DLD1 (cell line): ENCODE data around the gene ZNF77.
"Not testable (repeated sequence)": the region's sequence is repeated elsewhere in the genome, so short reads cannot be mapped to it uniquely, and the experiment has no call there.

Source experiments
- in situ Hi-C: cut with HindIII; loops from 2 replicates; pipeline ENCODE4 v1.10.0; 2017; ENCODE audit warnings: low sequenced_read_pairs

The ZNF77 gene

GRCh38 chr19:2944775-2945574 lies at the start of gene ZNF77:
TSS of gene ZNF77 (minus strand) at chr19:2944971. CDS start at chr19:2944840, 131 bp downstream.
- in situ Hi-C loops = no loop called here

DNA sequence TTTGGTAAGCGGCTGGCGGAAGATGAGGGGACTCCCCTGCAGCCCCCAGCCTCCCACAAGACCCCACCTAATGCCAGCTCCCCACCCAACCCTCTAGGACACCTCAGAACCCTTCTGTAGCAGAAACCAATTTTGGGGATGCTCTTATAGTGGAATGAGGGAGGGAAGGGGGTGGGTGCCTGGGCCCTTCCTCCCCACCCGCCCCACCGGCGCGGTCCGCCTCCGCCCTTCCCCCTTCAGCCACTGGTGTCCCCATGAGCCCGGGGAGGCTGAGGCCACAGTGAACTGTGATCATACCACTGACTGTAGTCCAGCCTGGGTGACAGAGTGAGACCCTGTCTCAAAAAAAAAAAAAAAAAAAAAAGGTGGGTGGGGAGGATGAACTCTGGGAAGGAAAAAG lies 48.8 kb upstream of the ZNF77 start:
- in situ Hi-C loops = no loop called here

GRCh38 chr19:2992958-2993357 lies 48.2 kb upstream of the ZNF77 start:
- in situ Hi-C loops = no loop called here

DNA sequence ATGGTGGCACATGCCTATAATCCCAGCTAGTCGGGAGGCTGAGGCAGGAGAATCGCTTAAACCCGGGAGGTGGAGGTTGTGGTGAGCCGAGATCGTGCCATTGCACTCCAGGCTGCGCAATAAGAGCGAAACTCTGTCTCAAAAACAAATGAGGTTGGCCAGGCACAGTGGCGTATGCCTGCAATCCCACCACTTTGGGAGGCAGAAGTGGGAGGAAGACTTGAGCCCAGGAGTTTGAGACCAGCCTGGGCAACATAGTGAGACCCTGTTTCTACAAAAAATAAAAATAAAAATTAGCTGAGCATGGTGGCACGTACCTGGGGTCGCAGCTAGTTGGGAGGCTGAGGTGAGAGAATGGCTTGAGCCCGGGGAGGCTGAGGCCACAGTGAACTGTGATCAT lies 47.6 kb upstream of the ZNF77 start:
- in situ Hi-C loops = not testable (repeated sequence)

DNA sequence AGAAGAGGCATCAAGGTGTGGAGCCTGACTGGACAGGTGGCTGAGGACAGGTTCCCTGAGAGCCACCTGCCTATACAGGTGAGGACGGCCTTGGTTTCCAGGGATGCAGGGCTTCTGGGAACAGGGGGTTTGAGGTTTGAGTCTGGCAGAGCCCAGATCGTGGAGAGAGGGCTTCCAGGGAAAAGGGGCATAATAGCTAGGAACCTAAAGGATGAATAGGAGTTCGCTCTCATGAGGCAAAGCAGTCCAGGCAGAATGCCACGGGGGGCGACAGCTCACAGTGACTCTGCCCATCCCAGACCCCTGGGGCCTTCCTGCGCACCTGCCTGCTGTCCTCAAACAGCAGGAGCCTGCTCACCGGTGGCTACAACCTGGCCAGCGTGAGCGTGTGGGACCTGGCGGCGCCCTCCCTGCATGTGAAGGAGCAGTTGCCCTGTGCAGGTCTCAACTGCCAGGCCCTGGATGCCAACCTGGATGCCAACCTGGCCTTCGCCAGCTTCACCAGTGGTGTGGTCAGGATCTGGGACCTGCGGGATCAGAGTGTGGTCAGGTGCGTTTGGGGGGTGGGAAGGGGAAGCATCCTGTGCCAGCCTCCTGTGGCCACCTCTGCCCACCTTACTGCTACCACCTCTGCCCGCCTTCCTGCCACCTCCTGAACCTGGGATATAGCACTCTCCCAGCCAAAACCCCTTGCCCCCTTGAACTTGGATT lies 44.6 kb upstream of the ZNF77 start:
- in situ Hi-C loops = no loop called here

DNA sequence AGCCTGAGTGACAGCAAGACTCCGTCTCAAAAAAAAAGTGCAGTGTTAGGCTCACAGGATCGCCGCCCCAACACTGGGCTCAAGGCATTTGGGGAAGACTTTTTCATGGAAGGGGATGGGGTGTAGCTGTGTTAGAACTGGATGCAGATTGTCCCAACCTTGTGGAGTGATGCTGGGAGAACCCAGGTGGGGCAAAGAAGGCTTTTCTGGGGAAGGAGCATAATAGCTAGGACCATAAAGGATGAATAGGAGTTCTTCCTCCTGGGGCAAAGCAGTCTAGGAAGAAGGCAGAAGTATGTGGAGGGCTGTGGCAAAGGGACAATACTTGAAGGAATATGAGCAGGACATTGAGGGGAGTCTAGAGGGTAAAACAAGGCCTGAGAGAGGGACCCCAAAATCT lies 43.8 kb upstream of the ZNF77 start:
- in situ Hi-C loops = no loop called here

- in situ Hi-C loops = no loop called here
These were observed 43.0 kb upstream of the ZNF77 start for GRCh38 chr19:2987797-2988196.

- in situ Hi-C loops = no loop called here
These were observed 42.3 kb upstream of the ZNF77 start for GRCh38 chr19:2986951-2987524.

DNA sequence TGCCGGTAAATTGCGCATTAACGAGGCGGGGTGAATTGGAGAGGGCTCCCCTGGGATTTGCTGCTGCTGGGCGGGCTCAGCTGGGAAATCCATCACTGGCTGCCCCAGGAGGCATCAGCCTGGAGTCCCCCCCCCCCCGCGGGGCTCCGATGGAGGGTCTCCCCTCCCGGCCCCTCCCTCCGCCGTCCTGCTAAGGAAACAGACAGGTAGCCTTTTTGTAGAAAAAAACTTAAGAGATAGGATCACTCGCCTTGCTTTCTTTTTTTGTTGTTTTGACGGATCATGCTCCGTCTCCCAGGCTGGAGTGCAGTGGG lies 39.4 kb upstream of the ZNF77 start:
- in situ Hi-C loops = no loop called here

DNA sequence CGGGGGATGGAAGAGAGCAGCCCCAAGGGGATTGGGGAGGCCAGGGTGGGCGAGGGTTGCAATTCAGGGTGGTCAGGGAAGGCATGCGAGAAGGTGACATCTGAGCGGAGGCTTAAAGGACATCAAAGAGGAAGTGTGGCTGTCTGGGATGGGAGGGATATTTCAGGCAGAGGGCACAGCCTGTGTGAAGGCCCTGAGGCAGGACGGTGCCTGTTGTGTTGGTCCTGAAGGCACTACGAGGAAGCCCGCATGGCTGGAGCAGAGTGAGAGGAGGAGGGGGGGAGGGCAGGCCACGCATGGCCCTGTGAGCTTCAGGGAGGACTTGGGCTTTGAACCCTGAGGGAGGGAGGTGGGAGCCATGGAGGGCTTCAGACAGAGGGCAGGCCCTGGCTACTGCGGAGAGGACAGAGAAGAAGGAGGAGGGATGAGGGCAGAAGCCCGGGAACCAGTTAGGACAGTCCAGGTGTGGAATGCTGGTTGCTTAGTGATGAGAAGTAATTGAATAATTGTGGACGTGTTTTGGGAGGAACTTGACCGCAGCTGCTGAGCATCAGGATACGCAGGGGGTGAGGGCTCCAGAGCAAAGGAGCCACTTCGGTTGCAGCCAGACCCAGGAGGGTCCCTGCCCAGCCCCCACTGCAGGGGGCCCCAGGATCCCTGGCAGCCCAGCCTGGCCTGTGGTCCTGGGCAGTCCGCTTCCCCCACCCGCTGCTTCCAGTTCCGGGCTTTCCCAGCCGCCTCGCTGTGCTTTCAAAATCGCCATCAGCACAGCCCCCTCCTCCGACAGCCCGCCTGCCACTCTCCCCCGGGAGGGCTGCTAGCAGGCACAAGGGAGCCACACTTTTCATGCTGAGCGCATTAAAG lies 38.8 kb upstream of the ZNF77 start:
- in situ Hi-C loops = no loop called here

GRCh38 chr19:2982983-2983350 lies 38.2 kb upstream of the ZNF77 start:
- in situ Hi-C loops = no loop called here

GRCh38 chr19:2982561-2982960 lies 37.8 kb upstream of the ZNF77 start:
- in situ Hi-C loops = no loop called here

GRCh38 chr19:2981898-2982297 lies 37.1 kb upstream of the ZNF77 start:
- in situ Hi-C loops = no loop called here

DNA sequence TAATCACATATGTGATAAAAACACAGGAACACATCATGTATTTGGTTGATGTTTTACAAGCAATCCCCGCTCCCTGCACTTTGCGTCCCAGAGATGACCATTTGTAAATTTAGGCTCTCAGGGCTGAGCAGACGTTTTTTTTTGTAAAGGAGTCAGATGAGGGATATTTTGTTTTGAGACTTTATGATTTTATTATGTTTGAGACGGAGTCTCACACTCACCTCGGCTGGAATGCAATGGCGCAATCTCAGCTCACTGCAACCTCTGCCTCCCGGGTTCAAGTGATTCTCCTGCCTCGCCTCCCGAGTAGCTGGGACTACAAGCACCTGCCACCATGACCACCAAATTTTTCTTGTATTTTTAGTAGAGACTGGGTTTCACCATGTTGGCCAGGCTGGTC lies 34.0 kb upstream of the ZNF77 start:
- in situ Hi-C loops = no loop called here

DNA sequence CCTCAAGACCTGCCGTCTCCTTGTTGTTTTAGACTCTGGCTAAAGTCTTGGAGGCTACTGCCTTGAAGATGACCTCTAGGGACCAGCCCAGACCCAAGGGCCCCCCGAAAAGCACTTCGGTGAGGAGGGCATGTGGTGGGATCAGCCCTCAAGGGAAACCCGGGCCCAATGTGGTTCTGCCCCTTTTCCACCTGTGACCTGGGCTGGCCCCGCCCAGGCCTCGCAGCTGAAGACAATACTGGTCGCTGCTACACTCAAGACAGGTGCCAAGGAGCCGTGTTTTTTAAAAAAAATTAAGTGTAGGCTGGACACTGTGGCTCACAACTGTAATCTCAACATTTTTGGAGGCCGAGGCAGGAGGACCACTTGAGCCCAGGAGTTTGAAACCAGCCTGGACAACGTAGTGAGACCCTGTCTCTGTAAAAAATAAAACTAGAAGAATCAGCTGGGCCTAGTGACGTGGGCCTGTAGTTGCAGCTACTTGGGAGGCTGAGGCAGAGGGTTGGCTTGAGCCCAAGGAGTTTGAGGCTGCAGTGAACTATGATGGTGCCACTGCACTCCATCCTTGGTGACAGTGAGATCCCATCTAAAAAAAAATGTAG lies 33.5 kb upstream of the ZNF77 start:
- in situ Hi-C loops = no loop called here

- in situ Hi-C loops = no loop called here
These were observed 33.0 kb upstream of the ZNF77 start for GRCh38 chr19:2977746-2978138.

GRCh38 chr19:2977001-2977745 lies 32.4 kb upstream of the ZNF77 start, which contains the start of gene TLE6:
TSS of gene TLE6 (plus strand) at chr19:2977564. CDS start at chr19:2978234, 670 bp downstream.
- in situ Hi-C loops = no loop called here

- in situ Hi-C loops = no loop called here
These were observed 31.8 kb upstream of the ZNF77 start for GRCh38 chr19:2976609-2977000.

DNA sequence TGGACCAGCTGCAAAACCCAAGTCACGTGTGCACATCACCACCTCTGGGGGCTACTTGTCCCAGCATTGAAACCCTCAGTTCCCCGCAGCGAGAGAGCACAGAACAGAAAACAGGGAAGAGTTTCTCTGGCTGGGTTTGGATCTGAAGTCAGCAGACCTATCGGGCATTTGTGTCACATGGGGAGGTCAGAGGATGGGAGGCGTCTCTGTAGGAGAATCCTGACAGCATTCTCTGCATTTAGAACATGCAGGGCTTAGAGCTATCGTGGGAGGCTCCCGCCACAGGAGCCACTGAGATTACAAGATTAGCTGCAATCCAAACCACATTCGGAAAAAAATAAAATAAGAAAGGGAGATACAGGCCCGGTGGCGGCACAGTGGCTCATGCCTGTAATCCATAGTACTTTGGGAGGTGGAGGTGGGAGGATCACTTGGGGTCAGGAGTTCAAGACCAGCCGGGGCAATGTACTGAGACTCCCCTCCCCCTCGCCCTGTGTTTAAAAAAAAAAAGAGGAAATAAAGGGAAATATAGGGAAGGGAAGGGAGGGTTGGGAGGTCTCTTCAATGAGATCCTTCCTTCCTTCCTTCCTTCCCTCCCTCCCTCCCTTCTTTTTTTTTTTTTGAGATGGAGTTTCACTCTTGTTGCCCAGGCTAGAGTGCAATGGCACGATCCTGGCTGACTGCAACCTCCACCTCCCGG lies 29.7 kb upstream of the ZNF77 start:
- in situ Hi-C loops = no loop called here

DNA sequence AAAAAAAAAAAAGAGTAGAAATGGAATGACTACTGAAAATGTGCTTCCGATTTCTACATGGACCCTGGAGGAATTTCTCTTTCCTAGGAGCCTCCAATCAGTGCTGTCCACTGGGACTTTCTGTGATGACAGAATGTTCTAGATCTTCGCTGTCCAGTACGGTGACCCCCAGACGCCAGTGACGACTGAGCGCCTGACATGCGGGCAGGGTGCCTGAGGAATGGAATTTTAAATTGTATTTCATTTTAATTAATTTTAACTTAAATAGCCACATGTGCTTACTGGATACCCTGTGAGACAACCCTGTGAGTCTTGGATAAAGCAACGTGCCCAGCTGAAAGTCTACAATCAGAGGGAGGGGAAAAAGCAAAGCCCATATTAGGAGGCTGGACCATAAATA lies 28.5 kb upstream of the ZNF77 start:
- in situ Hi-C loops = no loop called here
